Caco-2 (cell line): ENCODE results near the gene ENTR1. TPM values are rescaled to one million over a fixed set of nuclear protein-coding genes. Genes with fewer than 3 reads are reported as not detected.

Source experiments
- BruUV-seq: library from RNA; stranded (reverse); fragments of 400-500 nt; replicated peaks from 2 replicates; lab custom pipeline; 2021; lab: Mats Ljungman, UMichigan
- CTCF ChIA-PET: fragments of 300-600 bp; sonication (Branson Sonifier 250); formaldehyde crosslinking; loops from one replicate; lab custom pipeline; 2022; ENCODE audit warnings: antibody characterized with exemption; lab: Charles Lee
- POLR2A ChIA-PET: fragments of 300-600 bp; sonication (Branson Sonifier 250); formaldehyde crosslinking; loops from one replicate; lab custom pipeline; 2022; ENCODE audit warnings: antibody characterized with exemption; lab: Charles Lee
- DNase-seq, 2 experiments: peaks; one replicate each; pipeline versions ENCODE4 v3.0.0 to v3.0.0-alpha.2; 2020 to 2022
- H3K27me3 ChIP-seq: replicated peaks from 2 replicates; pipeline ENCODE4 v1.6.0; 2011; ENCODE audit warnings: low read length; ENCODE audit not compliant: control insufficient read depth, insufficient read depth
- H3K36me3 ChIP-seq: 2 replicates; pipeline ENCODE4 v1.5.1; 2011; ENCODE audit warnings: low read length; ENCODE audit not compliant: control insufficient read depth, insufficient read depth
- H3K4me1 ChIP-seq: fragments of 250-450 bp; sonication (Bioruptor Pico); 2 replicates; pipeline ENCODE4 v1.5.1; 2020; ENCODE audit warnings: mild to moderate bottlenecking
- H3K4me3 ChIP-seq: 2 replicates; pipeline ENCODE4 v1.5.1; 2011; ENCODE audit warnings: low read depth, mild to moderate bottlenecking, control low read depth, low read length
- H3K9me3 ChIP-seq: fragments of 250-450 bp; sonication (Bioruptor Pico); 2 replicates; pipeline ENCODE4 v1.5.1; 2020; ENCODE audit warnings: mild to moderate bottlenecking, moderate library complexity
- H3K27ac Mint-ChIP-seq: one replicate; pipeline ENCODE4 v1.8.0; 2022; ENCODE audit warnings: mixed read lengths; ENCODE audit not compliant: unreplicated experiment
- H3K27me3 Mint-ChIP-seq: one replicate; pipeline ENCODE4 v1.8.0; 2022; ENCODE audit warnings: mixed read lengths; ENCODE audit not compliant: insufficient read depth, unreplicated experiment
- H3K36me3 Mint-ChIP-seq: one replicate; pipeline ENCODE4 v1.8.0; 2022; ENCODE audit warnings: mild to moderate bottlenecking, mixed read lengths; ENCODE audit not compliant: insufficient read depth, unreplicated experiment
- H3K4me1 Mint-ChIP-seq: one replicate; pipeline ENCODE4 v1.8.0; 2022; ENCODE audit warnings: low read depth, mixed read lengths; ENCODE audit not compliant: unreplicated experiment
- H3K4me3 Mint-ChIP-seq: one replicate; pipeline ENCODE4 v1.8.0; 2022; ENCODE audit warnings: mild to moderate bottlenecking, moderate library complexity, mixed read lengths; ENCODE audit not compliant: unreplicated experiment
- H3K9me3 Mint-ChIP-seq: one replicate; pipeline ENCODE4 v1.8.0; 2022; ENCODE audit warnings: mixed read lengths; ENCODE audit not compliant: unreplicated experiment
- CTCF ChIP-seq, 2 experiments: fragments of 200-600 bp in 1 of 2; IDR thresholded peaks; 1 replicate in 1 of 2; 2 replicates in 1 of 2; pipeline versions ENCODE4 v1.5.1 to v1.8.0; 2011 to 2022; ENCODE audit warnings: antibody characterized with exemption in 1 of 2, control low read depth in 1 of 2, inconsistent platforms in 1 of 2, low read depth in 1 of 2, low read length in 1 of 2, mild to moderate bottlenecking in 1 of 2, moderate library complexity in 1 of 2; ENCODE audit not compliant: insufficient read depth in 1 of 2, severe bottlenecking in 1 of 2, unreplicated experiment in 1 of 2
- intact Hi-C: fragments of 100-400 bp; cut with micrococcal nuclease; formaldehyde crosslinking; loops from one replicate; pipeline ENCODE4 v1.10.0; 2022; ENCODE audit not compliant: unreplicated experiment
- total RNA-seq: library from RNA; stranded (reverse); gene quantifications from 2 replicates; pipeline ENCODE4 v1.2.3, GENCODE V29; 2022

Gene ENTR1
- total RNA-seq, 1 experiment from 2014 or later, result 85.2 TPM

GRCh38 chr9:136380381-136380780 is 30.0 kb downstream of the ENTR1 start:
- CTCF ChIA-PET, result no interaction called here
- peaks cover 38% of the 10 kb centered on the region for H3K36me3 Mint-ChIP-seq
- H3K4me1 ChIP-seq, result no peaks in the 10 kb centered on the region
- no peak overlapping the region for H3K4me3 Mint-ChIP-seq
- TF ChIP-seq CTCF (IDR thresholded peaks at IDR 0.05; ENCODE audit: insufficient read depth in 1 of 2, low read depth in 1 of 2, low read length in 1 of 2, severe bottlenecking in 1 of 2, unreplicated experiment in 1 of 2), result no peak
- no peaks in the 10 kb centered on the region for H3K4me1 Mint-ChIP-seq
- BruUV-seq, result no TSS peak
- peaks cover 1% of the 10 kb centered on the region; the same call in 1 of the 2 replicates for H3K36me3 ChIP-seq
- no peak overlapping the region for H3K4me3 ChIP-seq
- H3K9me3 Mint-ChIP-seq, result no peaks in the 10 kb centered on the region
- no peaks in the 10 kb centered on the region for H3K27me3 Mint-ChIP-seq
- H3K27ac Mint-ChIP-seq, result no peak overlapping the region
- no peaks in the 10 kb centered on the region for H3K27me3 ChIP-seq
- no peaks in the 10 kb centered on the region for H3K9me3 ChIP-seq
- intact Hi-C loops, result no loop called here
- no peak for DNase-seq
- POLR2A ChIA-PET, result no interaction called here

- no peaks in the 10 kb centered on the region for H3K4me1 Mint-ChIP-seq
These were observed 30.5 kb downstream of the ENTR1 start for GRCh38 chr9:136379891-136380290.

GRCh38 chr9:136379401-136379800 is 31.0 kb downstream of the ENTR1 start:
- Histone ChIP-seq H3K9me3 (no peaks in the 10 kb centered on the region), H3K4me1 (no peaks in the 10 kb centered on the region), H3K36me3 (peaks cover 1% of the 10 kb centered on the region; the same call in 1 of the 2 replicates), H3K4me3 (no peak overlapping the region), H3K27me3 (no peaks in the 10 kb centered on the region)
- BruUV-seq, result no TSS peak
- no peaks in the 10 kb centered on the region for H3K4me1 Mint-ChIP-seq
- peaks cover 30% of the 10 kb centered on the region for H3K36me3 Mint-ChIP-seq
- TF ChIP-seq CTCF (IDR thresholded peaks at IDR 0.05; ENCODE audit: insufficient read depth in 1 of 2, low read depth in 1 of 2, low read length in 1 of 2, severe bottlenecking in 1 of 2, unreplicated experiment in 1 of 2), result no peak
- no peaks in the 10 kb centered on the region for H3K27me3 Mint-ChIP-seq
- no peak overlapping the region for H3K27ac Mint-ChIP-seq
- intact Hi-C loops, result no loop called here
- CTCF ChIA-PET, result interaction anchor here (0.6 kb wide), 1 partner anchor 21 kb away, joined by 4 read pairs; no protein-coding TSS in a partner anchor
- POLR2A ChIA-PET, result no interaction called here
- DNase-seq, result no peak
- H3K9me3 Mint-ChIP-seq, result no peaks in the 10 kb centered on the region
- H3K4me3 Mint-ChIP-seq, result no peak overlapping the region

More at GRCh38 chr9:136379891-136380290, 30.5 kb downstream of the ENTR1 start:
- Histone ChIP-seq H3K4me1 (no peaks in the 10 kb centered on the region), H3K4me3 (no peak overlapping the region), H3K9me3 (no peaks in the 10 kb centered on the region), H3K27me3 (no peaks in the 10 kb centered on the region), H3K36me3 (peaks cover 1% of the 10 kb centered on the region; the same call in 1 of the 2 replicates)
- CTCF ChIA-PET, result interaction anchor here (0.6 kb wide), 1 partner anchor 21 kb away, joined by 4 read pairs; no protein-coding TSS in a partner anchor
- Mint-ChIP-seq H3K27ac (no peak overlapping the region), H3K36me3 (peaks cover 35% of the 10 kb centered on the region), H3K9me3 (no peaks in the 10 kb centered on the region), H3K4me3 (no peak overlapping the region), H3K27me3 (no peaks in the 10 kb centered on the region)
- no peak for DNase-seq
- POLR2A ChIA-PET, result no interaction called here
- intact Hi-C loops, result no loop called here
- BruUV-seq, result no TSS peak
- no peak for TF ChIP-seq CTCF (IDR thresholded peaks at IDR 0.05; ENCODE audit: insufficient read depth in 1 of 2, low read depth in 1 of 2, low read length in 1 of 2, severe bottlenecking in 1 of 2, unreplicated experiment in 1 of 2)
